GM19193 (cell line): ENCODE data around the gene LBHD2.

Experiments used
- POLR2A ChIP-seq: IDR thresholded peaks from 4 replicates; pipeline ENCODE4 v1.6.1; 2011; ENCODE audit not compliant: insufficient read depth, insufficient read length; ENCODE audit errors: extremely low read depth

Gene LBHD2

DNA sequence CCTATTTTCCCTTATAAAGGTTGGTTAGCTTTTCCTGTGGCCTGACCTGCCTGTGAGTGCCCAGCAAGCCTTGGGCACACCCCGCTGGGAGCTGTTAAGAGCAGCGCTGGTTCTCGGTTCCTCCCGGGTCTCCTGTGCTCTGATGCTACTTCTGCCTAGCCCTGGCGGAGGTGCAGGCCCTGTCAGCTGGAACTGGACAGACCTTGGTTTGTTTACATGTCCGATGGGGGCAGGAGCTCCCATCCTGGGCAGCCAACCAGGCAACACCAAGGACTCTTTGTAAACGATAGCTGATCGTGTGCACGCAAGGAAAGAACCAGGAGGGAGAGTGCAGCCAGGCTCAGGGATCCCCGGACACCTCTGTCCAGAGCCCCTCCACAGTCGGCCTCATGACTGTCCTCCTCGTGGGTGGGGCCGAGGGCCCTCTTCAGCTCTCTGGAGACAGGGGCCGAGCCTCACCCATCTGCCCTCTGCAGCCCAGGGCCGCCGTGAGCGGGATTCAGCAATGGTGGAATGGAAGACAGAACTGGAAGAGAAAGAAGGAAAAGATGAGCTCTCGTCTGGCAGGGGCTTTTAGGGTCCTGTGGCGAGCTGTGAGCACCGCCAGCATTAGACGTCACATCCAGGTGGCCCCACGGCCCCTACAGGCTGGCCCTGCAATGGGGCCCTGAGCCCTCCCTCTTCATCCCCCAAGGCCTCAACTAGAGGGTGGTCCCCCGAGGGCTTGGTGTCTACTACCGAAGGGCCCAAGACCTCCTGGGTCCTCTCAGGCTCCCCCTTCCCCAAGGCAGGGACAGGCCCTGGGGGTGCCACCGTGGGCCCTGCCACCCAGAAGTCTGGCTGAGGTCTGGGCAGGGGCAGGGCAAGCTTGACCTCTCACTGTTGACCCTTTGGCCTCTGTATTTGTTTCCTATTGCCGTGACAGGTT lies 51.6 kb downstream of the LBHD2 start:
- TF ChIP-seq POLR2A = no peak

DNA sequence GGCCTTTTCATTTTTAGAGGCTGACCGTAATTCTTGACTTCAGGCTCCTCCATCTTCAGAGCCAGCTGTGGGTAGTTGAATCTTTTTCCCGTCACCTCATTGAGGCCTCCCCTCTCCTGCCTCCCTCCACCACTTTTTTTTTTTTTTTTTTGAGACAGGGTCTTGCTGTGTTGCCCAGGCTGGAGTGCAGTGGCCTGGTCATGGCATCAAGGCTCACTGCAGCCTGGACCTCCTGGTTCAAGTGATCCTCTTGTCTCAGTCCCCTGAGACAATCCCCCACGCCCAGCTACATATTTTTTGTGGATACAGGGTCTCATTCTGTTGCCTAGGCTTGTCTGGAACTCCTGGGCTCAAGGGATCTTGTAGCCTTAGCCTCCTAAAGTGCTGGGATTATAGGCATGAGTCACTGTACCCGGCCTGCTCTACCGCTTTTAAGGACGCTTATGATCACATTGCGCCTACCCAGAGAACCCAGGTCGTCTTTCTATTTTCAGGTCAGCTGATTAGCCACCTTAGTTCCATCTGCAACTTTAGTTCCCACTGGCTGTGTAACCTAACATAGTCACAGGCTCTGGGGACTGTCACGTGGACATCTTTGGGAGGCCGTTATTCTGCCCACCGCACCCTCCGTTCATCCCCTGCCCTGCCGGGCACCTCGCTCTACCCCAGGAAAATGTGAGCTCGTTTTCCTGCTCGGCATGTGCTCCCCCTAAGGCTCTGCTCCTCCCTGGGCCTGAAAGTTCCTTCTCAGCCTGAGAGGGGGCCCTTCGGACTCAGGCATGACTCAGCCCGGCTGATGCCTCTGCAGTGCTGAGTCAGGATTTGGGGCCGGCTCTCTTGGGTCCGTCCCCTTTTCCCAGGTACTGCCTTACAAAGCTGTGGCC lies 52.6 kb downstream of the LBHD2 start:
- no peak for TF ChIP-seq POLR2A

GRCh38 chr14:103137689-103138300 lies 53.8 kb downstream of the LBHD2 start:
- TF ChIP-seq POLR2A = no peak

DNA sequence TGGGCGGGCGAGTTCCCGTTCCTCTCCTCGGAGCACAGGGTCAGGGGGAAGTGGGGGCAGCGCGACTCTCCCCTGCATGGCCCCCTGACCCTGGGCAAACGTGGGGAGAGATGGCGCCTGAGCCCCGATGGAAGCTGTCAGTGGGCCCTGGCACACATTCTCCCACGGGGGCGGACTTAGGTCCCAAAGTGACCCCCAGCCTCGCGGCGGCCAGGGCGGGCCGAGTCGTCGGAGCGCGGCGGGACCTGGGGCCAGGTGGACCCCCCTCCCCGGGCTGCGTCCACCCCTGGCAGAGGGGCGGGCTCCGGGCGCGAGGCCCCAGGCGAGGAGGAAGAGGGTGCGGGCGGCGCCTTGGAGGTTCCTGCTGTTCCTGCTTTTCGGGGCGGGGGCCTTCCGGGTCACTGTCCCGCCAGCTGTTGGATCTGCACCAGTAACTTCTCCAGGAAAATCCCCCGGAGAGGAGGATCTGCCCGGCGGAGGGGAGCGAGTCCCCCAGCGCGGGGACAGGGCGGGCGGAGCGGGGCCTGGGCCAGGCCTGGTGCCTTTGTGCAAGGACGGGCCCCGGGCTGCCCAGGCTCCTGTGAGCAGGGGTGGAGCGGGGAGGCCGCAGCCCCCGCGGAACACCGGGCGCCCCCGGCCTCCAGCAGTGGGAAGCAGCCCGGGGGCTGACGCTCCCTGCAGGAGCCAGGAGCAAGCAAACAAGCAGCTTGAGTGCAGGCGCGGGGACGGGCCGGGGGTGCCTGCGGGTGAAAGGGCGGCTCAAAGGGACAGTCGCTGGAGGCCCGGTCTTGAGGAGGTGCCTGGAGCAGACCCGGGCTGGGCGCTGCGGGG lies 54.5 kb downstream of the LBHD2 start:
- no peak for TF ChIP-seq POLR2A

GRCh38 chr14:103139132-103140025 lies 55.4 kb downstream of the LBHD2 start:
- TF ChIP-seq POLR2A = no peak
